HEK293 (cell line): ENCODE data around the gene COL12A1.

Source experiments
- CTCF ChIA-PET: fragments of 350-600 bp; formaldehyde crosslinking; extraction: SDS; loops from one replicate; lab custom pipeline; 2021; ENCODE audit warnings: antibody characterized with exemption; lab: Yijun Ruan, JAX
- POLR2A ChIA-PET: fragments of 300-600 bp; formaldehyde crosslinking; extraction: SDS; loops from one replicate; lab custom pipeline; 2020; ENCODE audit warnings: antibody characterized with exemption, inconsistent platforms; lab: Yijun Ruan, JAX
- H3K27ac ChIP-seq: fragments of 200-500 bp; sonication (Bioruptor generic); 2 replicates; pipeline ENCODE4 v1.5.1; 2014; ENCODE audit warnings: low read depth, low read length, control low read depth, inconsistent platforms; ENCODE audit errors: extremely low read depth
- H3K36me3 ChIP-seq, 2 experiments: fragments of 200-500 bp in 1 of 2; sonication (Bioruptor generic) in 1 of 2; 1 replicate in 1 of 2; 2 replicates in 1 of 2; pipeline ENCODE4 v1.5.1; 2014 to 2017; ENCODE audit warnings: inconsistent platforms in 2 of 2, low read length in 2 of 2; ENCODE audit not compliant: control insufficient read depth in 2 of 2, insufficient read depth in 1 of 2
- H3K4me1 ChIP-seq: fragments of 200-500 bp; sonication (Bioruptor generic); 2 replicates; pipeline ENCODE4 v1.5.1; 2014; ENCODE audit warnings: mild to moderate bottlenecking, low read length, inconsistent platforms; ENCODE audit not compliant: control insufficient read depth, insufficient read depth
- H3K4me3 ChIP-seq: 2 replicates; pipeline ENCODE4 v1.5.1; 2011; ENCODE audit warnings: low read depth, mild to moderate bottlenecking, control low read depth, low read length, moderate library complexity
- H3K9me3 ChIP-seq: fragments of 200-500 bp; sonication (Bioruptor generic); 2 replicates; pipeline ENCODE4 v1.5.1; 2014; ENCODE audit warnings: low read depth, low read length, inconsistent platforms; ENCODE audit not compliant: control insufficient read depth, insufficient read depth
- BCL11A ChIP-seq: fragments of 450-650 bp; formaldehyde crosslinking; IDR thresholded peaks from 2 replicates; pipeline ENCODE4 v1.5.1; 2016; ENCODE audit warnings: low read depth, missing biosample characterization, missing genetic modification characterization
- EGR2 ChIP-seq: fragments of 450-650 bp; formaldehyde crosslinking; IDR thresholded peaks from 2 replicates; pipeline ENCODE4 v1.5.1; 2016; ENCODE audit warnings: low read depth, missing biosample characterization, missing genetic modification characterization
- HOXC10 ChIP-seq: sonication (generic); formaldehyde crosslinking; IDR thresholded peaks from 2 replicates; pipeline ENCODE4 v1.8.1; 2023; ENCODE audit warnings: mild to moderate bottlenecking, missing genetic modification reagents
- MZF1 ChIP-seq: fragments of 450-650 bp; formaldehyde crosslinking; IDR thresholded peaks from 2 replicates; pipeline ENCODE4 v1.5.1; 2017; ENCODE audit warnings: missing biosample characterization, missing genetic modification characterization, borderline replicate concordance
- SP3 ChIP-seq: fragments of 450-650 bp; formaldehyde crosslinking; IDR thresholded peaks from 2 replicates; pipeline ENCODE4 v1.5.1; 2016; ENCODE audit warnings: missing biosample characterization, missing genetic modification characterization
- TCF7L2 ChIP-seq: IDR thresholded peaks from 2 replicates; pipeline ENCODE4 v1.6.1; 2011; ENCODE audit warnings: low read depth, mild to moderate bottlenecking, inconsistent platforms, low read length, moderate library complexity, borderline replicate concordance
- ZEB2 ChIP-seq: fragments of 450-650 bp; formaldehyde crosslinking; IDR thresholded peaks from 2 replicates; pipeline ENCODE4 v1.5.1; 2016; ENCODE audit warnings: missing biosample characterization, missing genetic modification characterization
- ZNF16 ChIP-seq: fragments of 450-650 bp; formaldehyde crosslinking; IDR thresholded peaks from 2 replicates; pipeline ENCODE4 v1.5.1; 2016; ENCODE audit warnings: low read depth, missing biosample characterization, missing genetic modification characterization
- ZNF24 ChIP-seq: fragments of 450-650 bp; formaldehyde crosslinking; IDR thresholded peaks from 2 replicates; pipeline ENCODE4 v1.5.1; 2016; ENCODE audit warnings: missing biosample characterization, missing genetic modification characterization
- ZNF311 ChIP-seq: fragments of 450-650 bp; formaldehyde crosslinking; IDR thresholded peaks from 2 replicates; pipeline ENCODE4 v1.5.1; 2017; ENCODE audit warnings: missing biosample characterization, missing genetic modification characterization, borderline replicate concordance
- ZNF37A ChIP-seq: fragments of 450-650 bp; IDR thresholded peaks from 2 replicates; pipeline ENCODE4 v1.5.1; 2018; ENCODE audit warnings: missing biosample characterization, missing genetic modification characterization
- ZNF558 ChIP-seq: fragments of 450-650 bp; formaldehyde crosslinking; IDR thresholded peaks from 2 replicates; pipeline ENCODE4 v1.5.1; 2016; ENCODE audit warnings: missing biosample characterization, missing genetic modification characterization
- ZNF571 ChIP-seq: fragments of 450-650 bp; formaldehyde crosslinking; IDR thresholded peaks from 2 replicates; pipeline ENCODE4 v1.5.0; 2017; ENCODE audit warnings: missing biosample characterization, missing genetic modification characterization
- ZNF596 ChIP-seq: fragments of 450-650 bp; IDR thresholded peaks from 2 replicates; pipeline ENCODE4 v1.5.0; 2018; ENCODE audit warnings: missing biosample characterization, mild to moderate bottlenecking, missing genetic modification characterization, moderate library complexity
- ZNF626 ChIP-seq: fragments of 450-650 bp; sonication (Bioruptor Pico); formaldehyde crosslinking; IDR thresholded peaks from 2 replicates; pipeline ENCODE4 v1.5.1; 2018; ENCODE audit warnings: missing biosample characterization, missing genetic modification characterization, inconsistent platforms
- ZNF777 ChIP-seq: fragments of 450-650 bp; formaldehyde crosslinking; IDR thresholded peaks from 2 replicates; pipeline ENCODE4 v1.5.1; 2017; ENCODE audit warnings: missing biosample characterization, missing genetic modification characterization, borderline replicate concordance
- ZNF837 ChIP-seq: fragments of 450-650 bp; formaldehyde crosslinking; IDR thresholded peaks from 2 replicates; pipeline ENCODE4 v1.5.1; 2016; ENCODE audit warnings: missing biosample characterization, missing genetic modification characterization
- TF ChIP-seq, protein P1 (sequence below): fragments of 450-650 bp; formaldehyde crosslinking; IDR thresholded peaks from 2 replicates; pipeline ENCODE4 v1.5.1; 2016; ENCODE audit warnings: missing biosample characterization, missing genetic modification characterization, low read depth
- TF ChIP-seq, protein P2 (sequence below): fragments of 450-650 bp; formaldehyde crosslinking; IDR thresholded peaks from 2 replicates; pipeline ENCODE4 v1.5.1; 2016; ENCODE audit warnings: missing biosample characterization, missing genetic modification characterization, borderline replicate concordance
- TF ChIP-seq, protein P3 (sequence below): fragments of 450-650 bp; formaldehyde crosslinking; IDR thresholded peaks from 2 replicates; pipeline ENCODE4 v1.5.1; 2016; ENCODE audit warnings: missing biosample characterization, missing genetic modification characterization
- TF ChIP-seq, protein P4 (sequence below): fragments of 450-650 bp; formaldehyde crosslinking; IDR thresholded peaks from 2 replicates; pipeline ENCODE4 v1.5.1; 2017; ENCODE audit warnings: missing biosample characterization, missing genetic modification characterization

The COL12A1 gene

DNA sequence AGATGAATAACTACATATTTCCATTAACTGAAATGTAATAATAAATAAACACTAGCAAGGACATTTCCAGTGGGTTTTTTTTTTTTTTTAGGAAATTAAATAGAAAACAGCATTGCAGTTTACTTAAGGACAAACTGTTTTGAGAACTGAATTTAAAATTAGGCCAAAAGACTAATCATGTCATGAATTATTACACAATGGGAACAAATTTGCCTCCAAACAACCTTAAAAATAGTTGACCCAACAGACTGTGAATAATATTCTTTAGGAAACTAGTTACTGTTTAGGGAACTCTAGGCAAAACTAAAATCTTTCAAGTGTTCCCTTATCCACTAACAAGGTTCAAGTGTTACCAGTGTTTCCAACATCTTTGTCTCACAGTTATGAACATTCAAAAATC is 16.4 kb upstream of the COL12A1 start:
- Histone ChIP-seq H3K9me3 (no peaks in the 10 kb centered on the region), H3K4me3 (no peak overlapping the region), H3K27ac (no peak overlapping the region), H3K36me3 (no peaks in the 10 kb centered on the region), H3K4me1 (peaks cover 12% of the 10 kb centered on the region)
- no peak for TF ChIP-seq ZNF596 (tag by site-specific recombination)
- TF ChIP-seq ZNF777: no peak
- no peak for TF ChIP-seq ZEB2 (tag by site-specific recombination)
- no peak for TF ChIP-seq ZNF626 (tag by site-specific recombination)
- no peak for TF ChIP-seq ZNF311
- TF ChIP-seq, protein P1, sequence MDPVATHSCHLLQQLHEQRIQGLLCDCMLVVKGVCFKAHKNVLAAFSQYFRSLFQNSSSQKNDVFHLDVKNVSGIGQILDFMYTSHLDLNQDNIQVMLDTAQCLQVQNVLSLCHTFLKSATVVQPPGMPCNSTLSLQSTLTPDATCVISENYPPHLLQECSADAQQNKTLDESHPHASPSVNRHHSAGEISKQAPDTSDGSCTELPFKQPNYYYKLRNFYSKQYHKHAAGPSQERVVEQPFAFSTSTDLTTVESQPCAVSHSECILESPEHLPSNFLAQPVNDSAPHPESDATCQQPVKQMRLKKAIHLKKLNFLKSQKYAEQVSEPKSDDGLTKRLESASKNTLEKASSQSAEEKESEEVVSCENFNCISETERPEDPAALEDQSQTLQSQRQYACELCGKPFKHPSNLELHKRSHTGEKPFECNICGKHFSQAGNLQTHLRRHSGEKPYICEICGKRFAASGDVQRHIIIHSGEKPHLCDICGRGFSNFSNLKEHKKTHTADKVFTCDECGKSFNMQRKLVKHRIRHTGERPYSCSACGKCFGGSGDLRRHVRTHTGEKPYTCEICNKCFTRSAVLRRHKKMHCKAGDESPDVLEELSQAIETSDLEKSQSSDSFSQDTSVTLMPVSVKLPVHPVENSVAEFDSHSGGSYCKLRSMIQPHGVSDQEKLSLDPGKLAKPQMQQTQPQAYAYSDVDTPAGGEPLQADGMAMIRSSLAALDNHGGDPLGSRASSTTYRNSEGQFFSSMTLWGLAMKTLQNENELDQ (tag by site-specific recombination): no peak
- TF ChIP-seq EGR2 (tag by site-specific recombination): no peak
- no peak for TF ChIP-seq ZNF16 (tag by site-specific recombination)
- no peak for TF ChIP-seq HOXC10 (CRISPR knock-in tag)
- no peak for TF ChIP-seq TCF7L2
- TF ChIP-seq, protein P2, sequence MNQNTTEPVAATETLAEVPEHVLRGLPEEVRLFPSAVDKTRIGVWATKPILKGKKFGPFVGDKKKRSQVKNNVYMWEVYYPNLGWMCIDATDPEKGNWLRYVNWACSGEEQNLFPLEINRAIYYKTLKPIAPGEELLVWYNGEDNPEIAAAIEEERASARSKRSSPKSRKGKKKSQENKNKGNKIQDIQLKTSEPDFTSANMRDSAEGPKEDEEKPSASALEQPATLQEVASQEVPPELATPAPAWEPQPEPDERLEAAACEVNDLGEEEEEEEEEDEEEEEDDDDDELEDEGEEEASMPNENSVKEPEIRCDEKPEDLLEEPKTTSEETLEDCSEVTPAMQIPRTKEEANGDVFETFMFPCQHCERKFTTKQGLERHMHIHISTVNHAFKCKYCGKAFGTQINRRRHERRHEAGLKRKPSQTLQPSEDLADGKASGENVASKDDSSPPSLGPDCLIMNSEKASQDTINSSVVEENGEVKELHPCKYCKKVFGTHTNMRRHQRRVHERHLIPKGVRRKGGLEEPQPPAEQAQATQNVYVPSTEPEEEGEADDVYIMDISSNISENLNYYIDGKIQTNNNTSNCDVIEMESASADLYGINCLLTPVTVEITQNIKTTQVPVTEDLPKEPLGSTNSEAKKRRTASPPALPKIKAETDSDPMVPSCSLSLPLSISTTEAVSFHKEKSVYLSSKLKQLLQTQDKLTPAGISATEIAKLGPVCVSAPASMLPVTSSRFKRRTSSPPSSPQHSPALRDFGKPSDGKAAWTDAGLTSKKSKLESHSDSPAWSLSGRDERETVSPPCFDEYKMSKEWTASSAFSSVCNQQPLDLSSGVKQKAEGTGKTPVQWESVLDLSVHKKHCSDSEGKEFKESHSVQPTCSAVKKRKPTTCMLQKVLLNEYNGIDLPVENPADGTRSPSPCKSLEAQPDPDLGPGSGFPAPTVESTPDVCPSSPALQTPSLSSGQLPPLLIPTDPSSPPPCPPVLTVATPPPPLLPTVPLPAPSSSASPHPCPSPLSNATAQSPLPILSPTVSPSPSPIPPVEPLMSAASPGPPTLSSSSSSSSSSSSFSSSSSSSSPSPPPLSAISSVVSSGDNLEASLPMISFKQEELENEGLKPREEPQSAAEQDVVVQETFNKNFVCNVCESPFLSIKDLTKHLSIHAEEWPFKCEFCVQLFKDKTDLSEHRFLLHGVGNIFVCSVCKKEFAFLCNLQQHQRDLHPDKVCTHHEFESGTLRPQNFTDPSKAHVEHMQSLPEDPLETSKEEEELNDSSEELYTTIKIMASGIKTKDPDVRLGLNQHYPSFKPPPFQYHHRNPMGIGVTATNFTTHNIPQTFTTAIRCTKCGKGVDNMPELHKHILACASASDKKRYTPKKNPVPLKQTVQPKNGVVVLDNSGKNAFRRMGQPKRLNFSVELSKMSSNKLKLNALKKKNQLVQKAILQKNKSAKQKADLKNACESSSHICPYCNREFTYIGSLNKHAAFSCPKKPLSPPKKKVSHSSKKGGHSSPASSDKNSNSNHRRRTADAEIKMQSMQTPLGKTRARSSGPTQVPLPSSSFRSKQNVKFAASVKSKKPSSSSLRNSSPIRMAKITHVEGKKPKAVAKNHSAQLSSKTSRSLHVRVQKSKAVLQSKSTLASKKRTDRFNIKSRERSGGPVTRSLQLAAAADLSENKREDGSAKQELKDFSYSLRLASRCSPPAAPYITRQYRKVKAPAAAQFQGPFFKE (tag by site-specific recombination): no peak
- TF ChIP-seq SP3 (tag by site-specific recombination): no peak
- TF ChIP-seq MZF1 (tag by site-specific recombination): no peak
- no peak for TF ChIP-seq BCL11A (tag by site-specific recombination)
- no peak for TF ChIP-seq ZNF837 (tag by site-specific recombination)
- TF ChIP-seq ZNF37A (tag by site-specific recombination): no peak
- ChIA-PET POLR2A (no interaction called here), CTCF (interaction anchor here (0.9 to 5.8 kb wide), 2 partner anchors 13 to 16 kb away, joined by 3 to 87 read pairs; partner anchors contain the start of gene COL12A1)

DNA sequence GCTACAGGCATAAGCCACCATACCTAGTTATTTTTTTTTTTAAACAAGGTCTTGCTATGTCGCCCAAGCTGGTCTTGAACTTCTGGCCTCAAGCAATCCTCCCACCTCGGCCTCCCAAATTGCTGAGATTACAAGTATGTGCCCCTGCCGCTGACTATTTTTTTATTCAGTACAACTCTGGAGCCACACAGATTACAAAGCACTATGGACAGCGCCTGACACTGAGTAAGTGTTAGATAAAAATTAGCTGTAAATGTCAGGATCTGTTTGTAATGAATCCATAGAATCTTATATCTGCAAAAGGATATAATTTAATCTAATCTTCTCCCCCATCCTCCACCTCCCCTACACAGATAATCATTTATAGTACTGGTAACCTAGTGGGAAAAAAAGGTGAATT is 15.3 kb upstream of the COL12A1 start:
- TF ChIP-seq ZNF571 (tag by site-specific recombination) (no peak), ZNF558 (tag by site-specific recombination) (no peak), ZNF24 (tag by site-specific recombination) (no peak)
- TF ChIP-seq, protein P3, sequence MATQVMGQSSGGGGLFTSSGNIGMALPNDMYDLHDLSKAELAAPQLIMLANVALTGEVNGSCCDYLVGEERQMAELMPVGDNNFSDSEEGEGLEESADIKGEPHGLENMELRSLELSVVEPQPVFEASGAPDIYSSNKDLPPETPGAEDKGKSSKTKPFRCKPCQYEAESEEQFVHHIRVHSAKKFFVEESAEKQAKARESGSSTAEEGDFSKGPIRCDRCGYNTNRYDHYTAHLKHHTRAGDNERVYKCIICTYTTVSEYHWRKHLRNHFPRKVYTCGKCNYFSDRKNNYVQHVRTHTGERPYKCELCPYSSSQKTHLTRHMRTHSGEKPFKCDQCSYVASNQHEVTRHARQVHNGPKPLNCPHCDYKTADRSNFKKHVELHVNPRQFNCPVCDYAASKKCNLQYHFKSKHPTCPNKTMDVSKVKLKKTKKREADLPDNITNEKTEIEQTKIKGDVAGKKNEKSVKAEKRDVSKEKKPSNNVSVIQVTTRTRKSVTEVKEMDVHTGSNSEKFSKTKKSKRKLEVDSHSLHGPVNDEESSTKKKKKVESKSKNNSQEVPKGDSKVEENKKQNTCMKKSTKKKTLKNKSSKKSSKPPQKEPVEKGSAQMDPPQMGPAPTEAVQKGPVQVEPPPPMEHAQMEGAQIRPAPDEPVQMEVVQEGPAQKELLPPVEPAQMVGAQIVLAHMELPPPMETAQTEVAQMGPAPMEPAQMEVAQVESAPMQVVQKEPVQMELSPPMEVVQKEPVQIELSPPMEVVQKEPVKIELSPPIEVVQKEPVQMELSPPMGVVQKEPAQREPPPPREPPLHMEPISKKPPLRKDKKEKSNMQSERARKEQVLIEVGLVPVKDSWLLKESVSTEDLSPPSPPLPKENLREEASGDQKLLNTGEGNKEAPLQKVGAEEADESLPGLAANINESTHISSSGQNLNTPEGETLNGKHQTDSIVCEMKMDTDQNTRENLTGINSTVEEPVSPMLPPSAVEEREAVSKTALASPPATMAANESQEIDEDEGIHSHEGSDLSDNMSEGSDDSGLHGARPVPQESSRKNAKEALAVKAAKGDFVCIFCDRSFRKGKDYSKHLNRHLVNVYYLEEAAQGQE (tag by site-specific recombination): peak; percentile 76
- TF ChIP-seq, protein P4, sequence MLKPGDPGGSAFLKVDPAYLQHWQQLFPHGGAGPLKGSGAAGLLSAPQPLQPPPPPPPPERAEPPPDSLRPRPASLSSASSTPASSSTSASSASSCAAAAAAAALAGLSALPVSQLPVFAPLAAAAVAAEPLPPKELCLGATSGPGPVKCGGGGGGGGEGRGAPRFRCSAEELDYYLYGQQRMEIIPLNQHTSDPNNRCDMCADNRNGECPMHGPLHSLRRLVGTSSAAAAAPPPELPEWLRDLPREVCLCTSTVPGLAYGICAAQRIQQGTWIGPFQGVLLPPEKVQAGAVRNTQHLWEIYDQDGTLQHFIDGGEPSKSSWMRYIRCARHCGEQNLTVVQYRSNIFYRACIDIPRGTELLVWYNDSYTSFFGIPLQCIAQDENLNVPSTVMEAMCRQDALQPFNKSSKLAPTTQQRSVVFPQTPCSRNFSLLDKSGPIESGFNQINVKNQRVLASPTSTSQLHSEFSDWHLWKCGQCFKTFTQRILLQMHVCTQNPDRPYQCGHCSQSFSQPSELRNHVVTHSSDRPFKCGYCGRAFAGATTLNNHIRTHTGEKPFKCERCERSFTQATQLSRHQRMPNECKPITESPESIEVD (tag by site-specific recombination): no peak
- TF ChIP-seq, all 188 proteins: peak for 1
- Histone ChIP-seq H3K36me3 (no peaks in the 10 kb centered on the region), H3K9me3 (no peaks in the 10 kb centered on the region), H3K4me1 (peaks cover 12% of the 10 kb centered on the region), H3K4me3 (no peak overlapping the region), H3K27ac (no peak overlapping the region)
- POLR2A ChIA-PET: interaction anchor here (1.6 kb wide), 1 partner anchor 15 kb away, joined by 3 read pairs; the partner anchor contains the start of gene COL12A1
- CTCF ChIA-PET: interaction anchor here (2.6 kb wide), 1 partner anchor 11 kb away, joined by 57 read pairs; no protein-coding TSS in a partner anchor
